IMR-90 (cell line): ENCODE data around the gene CRY2.

ENCODE experiments used
- BHLHE40 ChIP-seq: fragments of 150-350 bp; IDR thresholded peaks from 2 replicates; pipeline ENCODE4 v1.6.1; 2016; ENCODE audit warnings: mild to moderate bottlenecking, low read depth, low read length
- CTCF ChIP-seq: conservative IDR thresholded peaks from 2 replicates; pipeline ENCODE4 v1.5.1; 2012; ENCODE audit warnings: mild to moderate bottlenecking, low read depth, low read length, improper control_type of control experiment
- FOS ChIP-seq: fragments of 150-350 bp; IDR thresholded peaks from 2 replicates; pipeline ENCODE4 v1.6.1; 2016; ENCODE audit warnings: low read depth, low read length
- MXI1 ChIP-seq: IDR thresholded peaks from 2 replicates; pipeline ENCODE4 v1.6.1; 2012; ENCODE audit warnings: low read depth, mild to moderate bottlenecking, low read length, moderate library complexity, borderline replicate concordance
- POLR2A ChIP-seq: IDR thresholded peaks from 2 replicates; pipeline ENCODE4 v1.6.1; 2012; ENCODE audit warnings: mild to moderate bottlenecking, low read depth, low read length

- no peak for TF ChIP-seq POLR2A
- TF ChIP-seq BHLHE40, result no peak
- TF ChIP-seq MXI1, result no peak
- TF ChIP-seq FOS, result no peak
- TF ChIP-seq CTCF, result no peak
Observed at GRCh38 chr11:45860764-45861510, 13.7 kb downstream of the CRY2 start.
